Liver (tissue), 9 donors: Measurements from ENCODE around the gene NARF. TPM values are rescaled to one million over a fixed set of nuclear protein-coding genes. Genes with fewer than 3 reads are reported as not detected.

Source experiments
- DNase-seq: peaks from one replicate; pipeline ENCODE4 v3.0.0-alpha.2; 2017; ENCODE audit warnings: low spot score
- H3K27ac ChIP-seq, 2 donors: one replicate each; pipeline ENCODE4 v1.7.0; 2013; ENCODE audit warnings: inconsistent platforms in 2 of 2, low read length in 2 of 2, control low read depth in 1 of 2, low read depth in 1 of 2, mild to moderate bottlenecking in 1 of 2
- H3K27me3 ChIP-seq, 4 donors: one replicate each; pipeline versions ENCODE4 v1.6.1 to v1.7.0; 2013; ENCODE audit warnings: low read length in 3 of 4, inconsistent platforms in 1 of 4, mild to moderate bottlenecking in 1 of 4, moderate library complexity in 1 of 4; ENCODE audit not compliant: control insufficient read depth in 4 of 4, insufficient read depth in 4 of 4
- H3K36me3 ChIP-seq, 4 donors: one replicate each; pipeline versions ENCODE4 v1.6.1 to v1.7.0; 2013; ENCODE audit warnings: low read length in 3 of 4, mild to moderate bottlenecking in 3 of 4, low read depth in 1 of 4, moderate library complexity in 1 of 4; ENCODE audit not compliant: control insufficient read depth in 4 of 4, insufficient read depth in 3 of 4
- H3K4me1 ChIP-seq, 4 donors: one replicate each; pipeline versions ENCODE4 v1.6.1 to v1.7.0; 2013; ENCODE audit warnings: low read length in 3 of 4, mild to moderate bottlenecking in 3 of 4, moderate library complexity in 1 of 4; ENCODE audit not compliant: control insufficient read depth in 4 of 4, insufficient read depth in 4 of 4
- H3K4me3 ChIP-seq, 3 donors: one replicate each; pipeline versions ENCODE4 v1.6.1 to v1.7.0; 2013; ENCODE audit warnings: low read length in 3 of 3, control low read depth in 1 of 3, low read depth in 1 of 3, mild to moderate bottlenecking in 1 of 3
- H3K9ac ChIP-seq, 2 donors: one replicate each; pipeline ENCODE4 v1.7.0; 2013; ENCODE audit warnings: low read length in 2 of 2, mild to moderate bottlenecking in 2 of 2, moderate library complexity in 2 of 2, control low read depth in 1 of 2, low read depth in 1 of 2
- H3K9me3 ChIP-seq, 4 donors: one replicate each; pipeline versions ENCODE4 v1.6.1 to v1.7.0; 2013; ENCODE audit warnings: low read length in 3 of 4; ENCODE audit not compliant: control insufficient read depth in 4 of 4
- EGR1 ChIP-seq, 2 donors: IDR thresholded peaks; 2 replicates each; pipeline ENCODE4 v1.6.1; 2016 to 2018; ENCODE audit warnings: antibody characterized with exemption in 2 of 2, low read depth in 2 of 2
- FOXA1 ChIP-seq: IDR thresholded peaks from 2 replicates; pipeline ENCODE4 v1.6.1; 2016; ENCODE audit warnings: antibody characterized with exemption
- FOXA2 ChIP-seq: IDR thresholded peaks from 2 replicates; pipeline ENCODE4 v1.6.1; 2016; ENCODE audit warnings: antibody characterized with exemption
- GABPA ChIP-seq, 2 donors: IDR thresholded peaks in 1 of 2; conservative IDR thresholded peaks in 1 of 2; 2 replicates each; pipeline ENCODE4 v1.6.1; 2016; ENCODE audit warnings: antibody characterized with exemption in 2 of 2, mild to moderate bottlenecking in 1 of 2, moderate library complexity in 1 of 2
- HNF4A ChIP-seq, 2 donors: conservative IDR thresholded peaks; 2 replicates each; pipeline ENCODE4 v1.6.1; 2016; ENCODE audit warnings: antibody characterized with exemption in 2 of 2, mild to moderate bottlenecking in 2 of 2
- HNF4G ChIP-seq: IDR thresholded peaks from 2 replicates; pipeline ENCODE4 v1.6.1; 2016; ENCODE audit warnings: antibody characterized with exemption
- JUND ChIP-seq, 2 donors: IDR thresholded peaks; 2 replicates each; pipeline ENCODE4 v1.6.1; 2016; ENCODE audit warnings: antibody characterized with exemption in 2 of 2
- RAD21 ChIP-seq, 2 donors: IDR thresholded peaks; 2 replicates each; pipeline ENCODE4 v1.6.1; 2016; ENCODE audit warnings: antibody characterized with exemption in 2 of 2, mild to moderate bottlenecking in 2 of 2
- RXRA ChIP-seq, 2 donors: IDR thresholded peaks; 2 replicates each; pipeline ENCODE4 v1.6.1; 2017 to 2018; ENCODE audit warnings: antibody characterized with exemption in 2 of 2, mild to moderate bottlenecking in 1 of 2
- SP1 ChIP-seq: IDR thresholded peaks from 2 replicates; pipeline ENCODE4 v1.6.1; 2018; ENCODE audit warnings: antibody characterized with exemption, mild to moderate bottlenecking
- TAF1 ChIP-seq: conservative IDR thresholded peaks from 2 replicates; pipeline ENCODE4 v1.6.1; 2016; ENCODE audit warnings: antibody characterized with exemption, mild to moderate bottlenecking
- YY1 ChIP-seq: IDR thresholded peaks from 2 replicates; pipeline ENCODE4 v1.6.1; 2016; ENCODE audit warnings: antibody characterized with exemption, mild to moderate bottlenecking
- WGBS: extraction: QIAGEN DNeasy Blood & Tissue Kit; methylation state at CpG from one replicate; pipeline ENCODE4 v1.1.7; 2013; 5-methylcytosine and 5-hydroxymethylcytosine counted together
- polyA plus RNA-seq, 2 donors: library from polyadenylated mRNA; stranded (reverse) in 1 of 2; unstranded in 1 of 2; fragments of 200-250 nt in 1 of 2; fragments of >200 nt in 1 of 2; fragmentation: Nextera tagmentation in 1 of 2; extraction: Ambion mirVana in 1 of 2; gene quantifications; one replicate each; pipeline versions ENCODE4 v1.2.1 to v1.2.3, GENCODE V29; 2013 to 2015
- total RNA-seq, 2 donors: library from RNA; depleted of rRNA; stranded (reverse); fragments of >200 nt; gene quantifications; one replicate each; pipeline ENCODE4 v1.2.3, GENCODE V29; 2014
- TF ChIP-seq, protein P1 (sequence below): IDR thresholded peaks from 2 replicates; pipeline ENCODE4 v1.6.1; 2016; ENCODE audit warnings: antibody characterized with exemption, mild to moderate bottlenecking
- TF ChIP-seq, protein P2 (sequence below): fragments of 150-350 bp; IDR thresholded peaks from 2 replicates; pipeline ENCODE4 v1.5.1; 2017; ENCODE audit warnings: improper control_type of control experiment, low read depth, low read length; ENCODE audit not compliant: missing input control
- TF ChIP-seq, protein P3 (sequence below): IDR thresholded peaks from 2 replicates; pipeline ENCODE4 v1.6.1; 2016; ENCODE audit warnings: antibody characterized with exemption
- TF ChIP-seq, protein P4 (sequence below): IDR thresholded peaks from 2 replicates; pipeline ENCODE4 v1.6.1; 2016; ENCODE audit warnings: antibody characterized with exemption
- donor health status: healthy.
- donor health status: healthy.
- donor health status: healthy.
- donor health status: healthy.
- donor health status: healthy.

NARF gene
- total RNA-seq, result 10 to 100 TPM; 24.8 to 87.5 TPM
- polyA plus RNA-seq, result 10 to 100 TPM; 19.8 to 27.6 TPM

DNA sequence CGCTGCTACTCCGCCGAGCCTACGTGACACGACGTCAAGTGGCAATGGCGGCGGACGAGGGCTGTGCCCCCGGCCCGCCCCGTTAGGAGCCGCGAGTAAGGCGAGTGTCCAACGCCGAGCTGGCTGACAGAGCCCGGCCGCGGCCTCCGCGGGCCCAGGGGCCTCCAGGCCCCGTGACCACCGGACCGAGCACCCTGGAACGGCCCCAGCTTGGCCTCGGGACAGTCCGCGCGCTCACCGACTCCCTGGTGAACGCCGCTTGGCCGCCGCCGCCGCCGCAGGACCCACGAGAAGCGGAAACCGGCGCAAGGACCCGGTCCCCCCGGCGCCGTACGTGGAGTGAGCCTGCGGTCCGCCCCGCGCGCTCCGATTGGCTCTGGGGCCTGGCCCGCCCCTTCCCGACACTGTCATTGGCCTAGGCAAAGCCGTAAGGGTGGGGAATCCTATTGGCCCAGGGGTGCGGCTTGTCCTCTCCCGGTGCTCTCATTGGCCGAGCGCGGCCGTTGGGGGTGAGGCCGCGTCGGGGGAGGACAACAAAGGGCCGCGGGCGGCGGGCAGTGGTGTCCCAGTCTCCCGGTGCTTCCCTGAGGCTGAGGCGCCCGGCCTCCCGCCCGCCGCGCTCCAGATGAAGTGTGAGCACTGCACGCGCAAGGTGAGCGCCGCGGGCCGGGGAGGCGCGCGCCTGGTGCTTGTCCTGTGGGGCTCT is at the start of gene NARF:
TSS of gene NARF (plus strand) at position 563 of the 706 bp plus-strand sequence. CDS start at position 626, 63 bp downstream.
- Histone ChIP-seq H3K27ac (peak within 1 kb of the TSS; percentile 99), H3K36me3 (peaks cover 0 to 16% (median 3%) of the 10 kb centered on the region in 4 donors), H3K9ac (peak within 1 kb of the TSS; percentile 89 to 91), H3K4me3 (peak within 1 kb of the TSS; percentile 77 to 90 (median 85)), H3K9me3 (no peaks in the 10 kb centered on the region), H3K4me1 (peaks cover 0 to 23% (median 13%) of the 10 kb centered on the region in 4 donors), H3K27me3 (no peaks in the 10 kb centered on the region)
- TF ChIP-seq HNF4A (conservative IDR thresholded peaks at IDR 0.05), result no peak
- peak; percentile 99 for TF ChIP-seq YY1
- TF ChIP-seq SP1, result peak; percentile 96
- TF ChIP-seq FOXA2, result no peak
- TF ChIP-seq GABPA (IDR thresholded peaks at IDR 0.05 in 1 of 2, conservative IDR thresholded peaks at IDR 0.05 in 1 of 2), result peak in 1 of 2 donors; percentile 65
- TF ChIP-seq, protein P1, sequence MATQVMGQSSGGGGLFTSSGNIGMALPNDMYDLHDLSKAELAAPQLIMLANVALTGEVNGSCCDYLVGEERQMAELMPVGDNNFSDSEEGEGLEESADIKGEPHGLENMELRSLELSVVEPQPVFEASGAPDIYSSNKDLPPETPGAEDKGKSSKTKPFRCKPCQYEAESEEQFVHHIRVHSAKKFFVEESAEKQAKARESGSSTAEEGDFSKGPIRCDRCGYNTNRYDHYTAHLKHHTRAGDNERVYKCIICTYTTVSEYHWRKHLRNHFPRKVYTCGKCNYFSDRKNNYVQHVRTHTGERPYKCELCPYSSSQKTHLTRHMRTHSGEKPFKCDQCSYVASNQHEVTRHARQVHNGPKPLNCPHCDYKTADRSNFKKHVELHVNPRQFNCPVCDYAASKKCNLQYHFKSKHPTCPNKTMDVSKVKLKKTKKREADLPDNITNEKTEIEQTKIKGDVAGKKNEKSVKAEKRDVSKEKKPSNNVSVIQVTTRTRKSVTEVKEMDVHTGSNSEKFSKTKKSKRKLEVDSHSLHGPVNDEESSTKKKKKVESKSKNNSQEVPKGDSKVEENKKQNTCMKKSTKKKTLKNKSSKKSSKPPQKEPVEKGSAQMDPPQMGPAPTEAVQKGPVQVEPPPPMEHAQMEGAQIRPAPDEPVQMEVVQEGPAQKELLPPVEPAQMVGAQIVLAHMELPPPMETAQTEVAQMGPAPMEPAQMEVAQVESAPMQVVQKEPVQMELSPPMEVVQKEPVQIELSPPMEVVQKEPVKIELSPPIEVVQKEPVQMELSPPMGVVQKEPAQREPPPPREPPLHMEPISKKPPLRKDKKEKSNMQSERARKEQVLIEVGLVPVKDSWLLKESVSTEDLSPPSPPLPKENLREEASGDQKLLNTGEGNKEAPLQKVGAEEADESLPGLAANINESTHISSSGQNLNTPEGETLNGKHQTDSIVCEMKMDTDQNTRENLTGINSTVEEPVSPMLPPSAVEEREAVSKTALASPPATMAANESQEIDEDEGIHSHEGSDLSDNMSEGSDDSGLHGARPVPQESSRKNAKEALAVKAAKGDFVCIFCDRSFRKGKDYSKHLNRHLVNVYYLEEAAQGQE, result peak; percentile 85
- peak in 1 of 2 donors; percentile 32 for TF ChIP-seq RAD21 (IDR thresholded peaks at IDR 0.05)
- peak; percentile 95 for DNase-seq
- WGBS, result under 1% methylated on average over 85 of the region's 85 CpGs

DNA sequence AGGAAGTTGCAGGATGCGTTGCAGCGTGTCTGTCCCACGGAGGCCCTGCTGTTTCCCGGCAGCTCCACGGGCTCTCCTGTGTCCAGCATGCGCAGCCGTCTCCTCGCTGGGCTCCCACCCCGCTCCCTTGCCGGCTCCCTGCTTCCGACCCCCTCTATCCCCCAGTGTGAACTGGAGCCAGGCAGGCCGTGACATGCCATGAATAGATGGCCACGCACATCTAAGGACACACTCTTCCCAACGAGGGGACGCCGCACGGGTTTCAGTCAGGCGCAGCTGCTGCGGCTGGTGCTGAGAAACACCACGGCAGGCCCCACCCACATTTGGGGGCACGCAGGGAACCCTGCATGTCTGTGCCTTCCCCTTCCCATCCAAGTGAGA is 49.6 kb upstream of the NARF start:
- H3K4me1 ChIP-seq, result peaks cover 2 to 15% (median 11%) of the 10 kb centered on the region in 4 donors
- no peak overlapping the region for H3K4me3 ChIP-seq
- H3K27ac ChIP-seq, result no peak overlapping the region
- peaks cover 0 to 12% (median under 1%) of the 10 kb centered on the region in 4 donors for H3K36me3 ChIP-seq
- no peaks in the 10 kb centered on the region for H3K9me3 ChIP-seq
- no peaks in the 10 kb centered on the region for H3K27me3 ChIP-seq
- no peak overlapping the region for H3K9ac ChIP-seq
- 97% methylated on average over 21 of the region's 21 CpGs for WGBS
- TF ChIP-seq, protein P1, result no peak
- TF ChIP-seq, protein P2, sequence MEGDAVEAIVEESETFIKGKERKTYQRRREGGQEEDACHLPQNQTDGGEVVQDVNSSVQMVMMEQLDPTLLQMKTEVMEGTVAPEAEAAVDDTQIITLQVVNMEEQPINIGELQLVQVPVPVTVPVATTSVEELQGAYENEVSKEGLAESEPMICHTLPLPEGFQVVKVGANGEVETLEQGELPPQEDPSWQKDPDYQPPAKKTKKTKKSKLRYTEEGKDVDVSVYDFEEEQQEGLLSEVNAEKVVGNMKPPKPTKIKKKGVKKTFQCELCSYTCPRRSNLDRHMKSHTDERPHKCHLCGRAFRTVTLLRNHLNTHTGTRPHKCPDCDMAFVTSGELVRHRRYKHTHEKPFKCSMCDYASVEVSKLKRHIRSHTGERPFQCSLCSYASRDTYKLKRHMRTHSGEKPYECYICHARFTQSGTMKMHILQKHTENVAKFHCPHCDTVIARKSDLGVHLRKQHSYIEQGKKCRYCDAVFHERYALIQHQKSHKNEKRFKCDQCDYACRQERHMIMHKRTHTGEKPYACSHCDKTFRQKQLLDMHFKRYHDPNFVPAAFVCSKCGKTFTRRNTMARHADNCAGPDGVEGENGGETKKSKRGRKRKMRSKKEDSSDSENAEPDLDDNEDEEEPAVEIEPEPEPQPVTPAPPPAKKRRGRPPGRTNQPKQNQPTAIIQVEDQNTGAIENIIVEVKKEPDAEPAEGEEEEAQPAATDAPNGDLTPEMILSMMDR, result no peak
- no peak for TF ChIP-seq JUND (IDR thresholded peaks at IDR 0.05)
- TF ChIP-seq RAD21 (IDR thresholded peaks at IDR 0.05), result no peak
- no peak for TF ChIP-seq YY1
- TF ChIP-seq HNF4G, result no peak
- no peak for TF ChIP-seq RXRA (IDR thresholded peaks at IDR 0.05)
- no peak for TF ChIP-seq FOXA1
- TF ChIP-seq, protein P3, sequence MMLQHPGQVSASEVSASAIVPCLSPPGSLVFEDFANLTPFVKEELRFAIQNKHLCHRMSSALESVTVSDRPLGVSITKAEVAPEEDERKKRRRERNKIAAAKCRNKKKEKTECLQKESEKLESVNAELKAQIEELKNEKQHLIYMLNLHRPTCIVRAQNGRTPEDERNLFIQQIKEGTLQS, result no peak
- TF ChIP-seq, protein P4, sequence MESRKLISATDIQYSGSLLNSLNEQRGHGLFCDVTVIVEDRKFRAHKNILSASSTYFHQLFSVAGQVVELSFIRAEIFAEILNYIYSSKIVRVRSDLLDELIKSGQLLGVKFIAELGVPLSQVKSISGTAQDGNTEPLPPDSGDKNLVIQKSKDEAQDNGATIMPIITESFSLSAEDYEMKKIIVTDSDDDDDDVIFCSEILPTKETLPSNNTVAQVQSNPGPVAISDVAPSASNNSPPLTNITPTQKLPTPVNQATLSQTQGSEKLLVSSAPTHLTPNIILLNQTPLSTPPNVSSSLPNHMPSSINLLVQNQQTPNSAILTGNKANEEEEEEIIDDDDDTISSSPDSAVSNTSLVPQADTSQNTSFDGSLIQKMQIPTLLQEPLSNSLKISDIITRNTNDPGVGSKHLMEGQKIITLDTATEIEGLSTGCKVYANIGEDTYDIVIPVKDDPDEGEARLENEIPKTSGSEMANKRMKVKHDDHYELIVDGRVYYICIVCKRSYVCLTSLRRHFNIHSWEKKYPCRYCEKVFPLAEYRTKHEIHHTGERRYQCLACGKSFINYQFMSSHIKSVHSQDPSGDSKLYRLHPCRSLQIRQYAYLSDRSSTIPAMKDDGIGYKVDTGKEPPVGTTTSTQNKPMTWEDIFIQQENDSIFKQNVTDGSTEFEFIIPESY, result no peak
- TF ChIP-seq SP1, result no peak
- TF ChIP-seq FOXA2, result no peak
- TF ChIP-seq EGR1 (IDR thresholded peaks at IDR 0.05; ENCODE audit: low read depth in 2 of 2), result no peak
- TF ChIP-seq GABPA (IDR thresholded peaks at IDR 0.05 in 1 of 2, conservative IDR thresholded peaks at IDR 0.05 in 1 of 2), result no peak
- no peak for TF ChIP-seq TAF1
- no peak for DNase-seq
